Lower lobe of right lung (tissue), 2 donors: Measurements from ENCODE around the gene LOX. TPM values are rescaled to one million over a fixed set of nuclear protein-coding genes. Genes with fewer than 3 reads are reported as not detected.
"Not testable (repeated sequence)": the region's sequence is repeated elsewhere in the genome, so short reads cannot be mapped to it uniquely, and the experiment has no call there.

Experiments
- ATAC-seq, 2 donors: fragments of 200-7000 bp; cut with Tn5 transposase; one replicate each; pipeline ENCODE4 v1.9.1; 2020 to 2022; ENCODE audit warnings: mild to moderate bottlenecking in 2 of 2, moderate library complexity in 2 of 2
- DNase-seq: peaks from one replicate; pipeline ENCODE4 v3.0.0-alpha.2; 2020
- H3K27ac ChIP-seq: fragments of 200-600 bp; one replicate; pipeline ENCODE4 v1.8.0; 2022
- H3K27me3 ChIP-seq: fragments of 200-600 bp; one replicate; pipeline ENCODE4 v1.8.0; 2022; ENCODE audit warnings: low read depth
- H3K36me3 ChIP-seq: fragments of 200-600 bp; one replicate; pipeline ENCODE4 v1.8.0; 2022; ENCODE audit warnings: mild to moderate bottlenecking
- H3K4me1 ChIP-seq: fragments of 200-600 bp; one replicate; pipeline ENCODE4 v1.8.0; 2022
- H3K4me3 ChIP-seq: fragments of 200-600 bp; one replicate; pipeline ENCODE4 v1.8.0; 2022; ENCODE audit warnings: mild to moderate bottlenecking
- H3K9me3 ChIP-seq: fragments of 200-600 bp; one replicate; pipeline ENCODE4 v1.8.0; 2022
- CTCF ChIP-seq: fragments of 200-600 bp; IDR thresholded peaks from one replicate; pipeline ENCODE4 v1.8.0; 2022; ENCODE audit warnings: antibody characterized with exemption, mild to moderate bottlenecking
- intact Hi-C: fragments of 100-400 bp; cut with DNase I; formaldehyde crosslinking; loops from one replicate; pipeline ENCODE4 v1.11.0; 2022
- total RNA-seq: library from RNA; stranded (reverse); fragmentation: NEBNext Ultra II Directional; extraction: Animal tissue kit (Norgen Biotek cat#: 25700); gene quantifications from one replicate; pipeline ENCODE4 v1.2.1, GENCODE V29; 2021
- donor health status: DM: no; HTN: yes; CAD: no; lungs with severe emphysema.

LOX gene
- total RNA-seq, 1 donor from 2014 or later = 16.2 TPM

GRCh38 chr5:122097391-122097790 lies 19.3 kb upstream of the LOX start:
- no peaks in the 10 kb centered on the region for H3K9me3 ChIP-seq
- no peak for ATAC-seq

GRCh38 chr5:122095158-122095557 lies 17.1 kb upstream of the LOX start:
- Histone ChIP-seq H3K4me1 (no peaks in the 10 kb centered on the region), H3K27me3 (no peaks in the 10 kb centered on the region), H3K36me3 (no peaks in the 10 kb centered on the region), H3K9me3 (no peaks in the 10 kb centered on the region), H3K27ac (no peak overlapping the region), H3K4me3 (no peak overlapping the region)
- TF ChIP-seq CTCF = no peak
- intact Hi-C loops = no loop called here
- ATAC-seq = no peak
- no peak for DNase-seq

More at GRCh38 chr5:122097391-122097790, 19.3 kb upstream of the LOX start:
- TF ChIP-seq CTCF = no peak
- Histone ChIP-seq H3K36me3 (no peaks in the 10 kb centered on the region), H3K27me3 (no peaks in the 10 kb centered on the region), H3K4me1 (no peaks in the 10 kb centered on the region), H3K4me3 (no peak overlapping the region), H3K27ac (no peak overlapping the region)
- intact Hi-C loops = no loop called here
- DNase-seq = no peak

DNA sequence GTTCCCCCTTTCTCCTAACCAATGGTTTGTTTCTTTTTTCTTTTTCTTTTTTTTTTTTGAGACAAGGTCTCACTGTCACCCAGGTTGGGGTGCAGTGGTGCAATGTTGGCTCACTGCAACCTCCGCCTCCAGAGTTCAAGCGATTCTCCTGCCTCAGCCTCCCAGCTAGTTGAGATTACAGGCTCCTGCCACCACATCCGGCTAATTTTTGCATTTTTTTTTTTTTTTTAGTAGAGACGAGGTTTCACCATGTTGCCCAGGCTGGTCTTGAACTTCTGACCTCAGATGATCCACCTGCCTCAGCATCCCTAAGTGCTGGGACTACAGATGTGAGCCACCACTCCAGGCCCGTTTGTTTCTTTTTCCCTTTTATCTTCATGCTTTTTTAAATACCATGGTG lies 16.2 kb upstream of the LOX start:
- intact Hi-C loops, H3K27ac ChIP-seq, H3K9me3 ChIP-seq, H3K4me3 ChIP-seq, ATAC-seq, H3K27me3 ChIP-seq, DNase-seq, H3K36me3 ChIP-seq, H3K4me1 ChIP-seq: not testable (repeated sequence)

DNA sequence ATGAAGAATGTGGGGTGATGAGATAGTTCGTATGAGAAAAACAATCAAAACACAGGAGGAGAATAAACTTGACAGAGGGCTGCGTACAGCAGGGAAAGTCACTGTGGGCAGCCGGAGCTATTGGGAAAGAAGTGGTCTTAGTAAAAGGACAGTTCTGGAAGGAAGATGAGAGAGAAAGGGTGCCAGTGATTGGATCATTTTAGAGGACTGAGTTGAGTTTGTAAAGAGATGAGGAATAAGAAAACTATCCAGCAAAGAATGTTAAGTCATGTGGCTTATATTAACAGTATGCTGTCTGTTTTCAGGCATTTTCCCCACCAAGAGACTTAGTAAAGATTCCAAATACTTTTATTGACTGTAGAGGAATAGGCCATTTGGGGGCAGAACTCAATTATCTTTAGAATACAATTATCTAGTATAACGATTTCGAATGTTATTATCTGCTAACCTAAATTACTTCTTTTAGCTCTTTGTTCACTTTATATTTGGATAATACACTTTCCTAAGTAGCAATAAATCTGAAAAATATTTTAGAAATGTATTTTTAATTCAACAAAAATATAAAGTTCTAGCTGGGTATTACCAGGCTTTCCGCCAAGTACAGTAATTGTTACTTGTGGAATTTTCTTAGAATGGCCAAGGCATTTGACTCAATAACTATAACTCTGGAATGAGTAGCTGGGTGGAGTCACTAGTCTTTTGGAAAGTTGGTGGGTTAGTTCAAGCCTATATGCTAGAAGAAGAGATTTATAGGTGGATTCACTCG lies 15.5 kb upstream of the LOX start:
- Histone ChIP-seq H3K4me1 (no peaks in the 10 kb centered on the region), H3K36me3 (no peaks in the 10 kb centered on the region), H3K27me3 (no peaks in the 10 kb centered on the region), H3K4me3 (no peak overlapping the region), H3K9me3 (no peaks in the 10 kb centered on the region), H3K27ac (no peak overlapping the region)
- ATAC-seq = no peak
- DNase-seq = no peak
- TF ChIP-seq CTCF = no peak
- intact Hi-C loops = no loop called here

DNA sequence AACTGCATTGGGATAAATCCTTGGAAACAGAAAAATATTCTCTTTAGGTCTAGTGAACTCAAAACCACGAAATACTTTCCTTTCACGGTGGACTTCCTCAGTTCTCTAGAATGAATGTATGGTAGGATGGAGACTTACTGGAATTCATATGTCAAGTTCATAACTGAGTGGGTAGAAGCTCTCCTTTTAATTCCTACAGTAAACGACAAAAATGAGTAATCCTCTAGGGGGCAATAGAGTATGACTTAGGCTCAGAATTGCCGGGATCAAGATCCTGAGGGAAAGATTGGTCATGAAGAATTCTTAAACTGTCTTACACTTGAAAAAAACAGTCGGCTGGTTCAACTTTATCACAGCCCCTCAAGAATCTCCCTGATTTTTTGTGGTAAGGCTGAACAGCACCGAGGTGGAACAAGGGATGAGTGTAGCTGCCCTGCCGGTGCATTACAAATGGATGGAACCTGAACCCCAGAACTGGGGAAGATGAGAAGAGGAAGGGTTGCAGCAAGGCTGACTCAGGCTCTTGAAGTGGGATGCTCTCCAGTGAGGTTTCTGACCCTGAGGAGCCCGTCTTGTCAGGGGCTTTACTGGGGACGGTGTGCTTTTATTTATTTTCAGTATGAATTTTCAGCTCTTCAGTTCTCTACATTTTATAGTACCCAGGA lies 14.0 kb upstream of the LOX start:
- Histone ChIP-seq H3K36me3 (no peaks in the 10 kb centered on the region), H3K4me3 (no peak overlapping the region), H3K27ac (no peak overlapping the region), H3K27me3 (no peaks in the 10 kb centered on the region), H3K4me1 (no peaks in the 10 kb centered on the region), H3K9me3 (no peaks in the 10 kb centered on the region)
- no peak for ATAC-seq
- TF ChIP-seq CTCF = peak; percentile 37
- intact Hi-C loops = no loop called here
- no peak for DNase-seq
